Keratinocyte (primary cell): ENCODE data around the gene P2RY8. TPM values are rescaled to one million over a fixed set of nuclear protein-coding genes. Genes with fewer than 3 reads are reported as not detected.
"Not testable (repeated sequence)": the region's sequence is repeated elsewhere in the genome, so short reads cannot be mapped to it uniquely, and the experiment has no call there.

Source experiments
- DNase-seq: peaks from one replicate; pipeline ENCODE4 v3.0.0-alpha.2; 2011; ENCODE audit warnings: low read depth, missing footprints, low spot score
- FAIRE-seq: peaks from 2 replicates; lab custom pipeline; 2011; peaks lifted over from hg19 to GRCh38; lab: Jason Lieb, UNC
- H2AFZ ChIP-seq: 2 replicates; pipeline ENCODE4 v1.6.0; 2012; ENCODE audit warnings: low read length, control low read depth, inconsistent platforms; ENCODE audit not compliant: control insufficient read depth
- H3K27ac ChIP-seq: 2 replicates; pipeline ENCODE4 v1.5.1; 2011; ENCODE audit warnings: low read length; ENCODE audit not compliant: control insufficient read depth, insufficient read depth
- H3K27me3 ChIP-seq: 3 replicates; pipeline ENCODE4 v1.6.0; 2011; ENCODE audit warnings: low read length; ENCODE audit not compliant: control insufficient read depth, insufficient read depth; ENCODE audit errors: extremely low read depth
- H3K36me3 ChIP-seq, 2 experiments: 2 replicates in 1 of 2; 3 replicates in 1 of 2; pipeline ENCODE4 v1.5.1; 2011; ENCODE audit warnings: low read length in 2 of 2, mild to moderate bottlenecking in 1 of 2; ENCODE audit not compliant: control insufficient read depth in 2 of 2, insufficient read depth in 2 of 2; ENCODE audit errors: extremely low read depth in 1 of 2
- H3K4me1 ChIP-seq: 3 replicates; pipeline ENCODE4 v1.5.1; 2011; ENCODE audit warnings: low read length; ENCODE audit not compliant: control insufficient read depth, insufficient read depth; ENCODE audit errors: extremely low read depth
- H3K4me2 ChIP-seq: 3 replicates; pipeline ENCODE4 v1.6.0; 2011; ENCODE audit warnings: low read depth, low read length; ENCODE audit not compliant: control insufficient read depth, insufficient read depth; ENCODE audit errors: extremely low read depth
- H3K4me3 ChIP-seq, 3 experiments: fragments of 200-600 bp in 1 of 3; sonication (generic) in 1 of 3; 2 replicates in 2 of 3; 3 replicates in 1 of 3; pipeline ENCODE4 v1.5.1; 2011 to 2016; ENCODE audit warnings: low read length in 3 of 3, mild to moderate bottlenecking in 3 of 3, control low read depth in 2 of 3, inconsistent platforms in 1 of 3, low read depth in 1 of 3, mixed read lengths in 1 of 3, mixed run types in 1 of 3, moderate library complexity in 1 of 3; ENCODE audit not compliant: control insufficient read depth in 2 of 3, insufficient read depth in 2 of 3; ENCODE audit errors: extremely low read depth in 1 of 3
- H3K79me2 ChIP-seq: 2 replicates; pipeline ENCODE4 v1.6.0; 2012; ENCODE audit warnings: low read length; ENCODE audit not compliant: control insufficient read depth, insufficient read depth
- H3K9ac ChIP-seq: 3 replicates; pipeline ENCODE4 v1.6.0; 2011; ENCODE audit warnings: low read length; ENCODE audit not compliant: control insufficient read depth, insufficient read depth; ENCODE audit errors: extremely low read depth
- H3K9me1 ChIP-seq: 3 replicates; pipeline ENCODE4 v1.6.0; 2011; ENCODE audit warnings: low read length; ENCODE audit not compliant: control insufficient read depth, insufficient read depth; ENCODE audit errors: extremely low read depth
- H3K9me3 ChIP-seq: 2 replicates; pipeline ENCODE4 v1.5.1; 2012; ENCODE audit warnings: low read depth, low read length; ENCODE audit not compliant: control insufficient read depth
- H4K20me1 ChIP-seq: 3 replicates; pipeline ENCODE4 v1.6.0; 2011; ENCODE audit warnings: low read length; ENCODE audit not compliant: control insufficient read depth, insufficient read depth; ENCODE audit errors: extremely low read depth
- CTCF ChIP-seq, 3 experiments: IDR thresholded peaks in 1 of 3; conservative IDR thresholded peaks in 1 of 3; optimal IDR thresholded peaks in 1 of 3; 2 replicates in 2 of 3; 3 replicates in 1 of 3; pipeline versions ENCODE3 to v1.5.1; 2011; ENCODE audit warnings: low read length in 3 of 3, mild to moderate bottlenecking in 3 of 3, moderate library complexity in 2 of 3, control low read depth in 1 of 3, inconsistent platforms in 1 of 3; ENCODE audit not compliant: insufficient read depth in 2 of 3; ENCODE audit errors: extremely low read depth in 1 of 3
- EZH2 ChIP-seq: IDR thresholded peaks from one replicate; pipeline ENCODE4 v1.6.1; 2012; ENCODE audit warnings: inconsistent platforms, mild to moderate bottlenecking, low read length, moderate library complexity
- dilution Hi-C: fragments of 300-500 bp; cut with MboI; formaldehyde crosslinking; loops from one replicate; pipeline ENCODE4 v1.7.0; 2020; ENCODE audit warnings: low sequenced_read_pairs; ENCODE audit not compliant: extremely low pct_ligation_motif_present
- polyA plus RNA-seq, 5 experiments: library from polyadenylated mRNA; depleted of rRNA in 3 of 5; stranded (reverse) in 3 of 5; stranded (forward) in 1 of 5; unstranded in 1 of 5; fragments of >200 nt; gene quantifications; 1 replicate in 1 of 5; 2 replicates in 3 of 5; 3 replicates in 1 of 5; pipeline versions ENCODE4 v1.2.1 to v1.2.3, GENCODE V29; 2011 to 2012; ENCODE audit warnings: missing spikeins in 2 of 5, low read depth in 1 of 5, low replicate concordance in 1 of 5

The P2RY8 gene
- polyA plus RNA-seq, 1 donor (not counting 4 experiments of a cell fraction or from before 2014, with no cell fraction given) = not detected

- H3K4me2 ChIP-seq = no peak overlapping the region
- no peak for FAIRE-seq
These were observed 39.4 kb upstream of the P2RY8 start for GRCh38 chrX:1576201-1576992.

GRCh38 chrX:1574181-1574580 lies 37.2 kb upstream of the P2RY8 start:
- H3K9me1 ChIP-seq, H2AFZ ChIP-seq, H3K4me2 ChIP-seq, H3K9me3 ChIP-seq, H3K9ac ChIP-seq, H3K4me3 ChIP-seq, H3K27ac ChIP-seq, DNase-seq, H3K27me3 ChIP-seq, H3K4me1 ChIP-seq, H3K79me2 ChIP-seq, dilution Hi-C loops, FAIRE-seq, H3K36me3 ChIP-seq, H4K20me1 ChIP-seq: not testable (repeated sequence)

More at GRCh38 chrX:1576201-1576992, 39.4 kb upstream of the P2RY8 start:
- TF ChIP-seq EZH2 (no peak), CTCF (optimal IDR thresholded peaks at IDR 0.05 in 1 of 3, IDR thresholded peaks at IDR 0.05 in 1 of 3, conservative IDR thresholded peaks at IDR 0.05 in 1 of 3; ENCODE audit: extremely low read depth in 1 of 3, insufficient read depth in 2 of 3, low read length in 3 of 3) (no peak)
- Histone ChIP-seq H3K9me3 (no peaks in the 10 kb centered on the region), H2AFZ (no peak overlapping the region), H3K9ac (no peak overlapping the region), H3K4me1 (no peaks in the 10 kb centered on the region), H3K36me3 (no peaks in the 10 kb centered on the region), H3K27ac (no peak overlapping the region), H3K27me3 (no peaks in the 10 kb centered on the region), H3K79me2 (no peaks in the 10 kb centered on the region), H3K9me1 (no peaks in the 10 kb centered on the region), H3K4me3 (no peak overlapping the region), H4K20me1 (no peaks in the 10 kb centered on the region)
- DNase-seq = no peak
- dilution Hi-C loops = no loop called here
